HG03521 (cell line): ENCODE results near the gene TRAPPC10.

Source experiments
- ATAC-seq: cut with Tn5 transposase; IDR thresholded peaks from one replicate; pipeline ENCODE4 v1.9.1; 2021; ENCODE audit warnings: mild to moderate bottlenecking, moderate library complexity; ENCODE audit not compliant: unreplicated experiment

Gene TRAPPC10

DNA sequence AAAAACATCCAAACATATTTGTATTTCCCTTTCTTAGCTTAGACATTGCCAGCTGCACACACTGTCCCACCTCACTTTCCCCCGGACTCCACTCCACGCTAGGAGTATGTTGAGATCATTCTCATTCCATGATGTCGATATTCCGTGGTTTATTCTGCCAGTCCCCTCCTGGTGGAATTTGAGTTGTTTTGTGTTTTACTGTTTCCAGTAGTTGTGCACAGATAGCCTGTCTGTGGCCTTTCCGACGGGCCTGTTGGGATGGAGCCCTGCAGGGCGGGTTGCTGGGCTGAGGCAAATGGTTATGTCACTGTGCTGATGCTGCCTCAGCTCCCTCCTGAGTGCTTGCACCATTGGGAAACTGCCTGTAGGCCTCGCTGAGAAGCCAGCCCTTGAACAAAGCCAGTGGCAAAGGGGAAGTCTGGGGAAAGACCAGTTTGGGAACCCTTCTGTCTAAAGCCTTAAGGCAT, 12.8 kb downstream of the TRAPPC10 start:
- no peak for ATAC-seq

DNA sequence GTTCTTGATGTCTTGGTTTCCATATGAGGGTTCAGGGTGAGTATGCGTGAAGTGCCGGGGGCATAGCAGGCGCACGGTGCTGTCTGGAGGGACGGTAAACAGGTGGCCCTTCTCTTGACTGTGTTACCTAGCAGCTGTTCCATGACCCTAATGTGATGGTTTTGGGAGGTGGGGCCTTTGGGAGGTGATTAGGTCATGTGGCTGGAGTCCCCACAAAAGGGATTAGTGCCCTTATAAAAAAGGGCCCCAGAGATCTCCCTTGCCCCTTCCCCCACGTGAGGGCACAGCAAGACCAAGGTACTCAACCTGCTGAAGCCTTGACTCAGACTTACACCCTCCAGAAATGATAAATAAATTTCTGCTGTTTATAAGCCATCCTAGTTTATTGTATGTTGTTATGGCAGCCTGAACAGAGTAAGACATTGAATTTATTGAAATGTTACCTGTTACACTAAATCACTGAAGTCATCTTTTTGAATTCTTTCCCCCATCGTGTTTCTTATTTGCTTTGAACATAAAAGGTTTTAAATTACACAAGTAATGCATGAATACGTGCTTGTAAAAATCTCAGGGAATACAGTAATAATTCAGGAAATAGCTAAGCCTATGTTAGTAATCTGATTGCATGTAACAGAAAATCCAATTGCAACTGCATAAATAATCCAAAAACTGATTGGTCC, 15.6 kb downstream of the TRAPPC10 start:
- no peak for ATAC-seq

DNA sequence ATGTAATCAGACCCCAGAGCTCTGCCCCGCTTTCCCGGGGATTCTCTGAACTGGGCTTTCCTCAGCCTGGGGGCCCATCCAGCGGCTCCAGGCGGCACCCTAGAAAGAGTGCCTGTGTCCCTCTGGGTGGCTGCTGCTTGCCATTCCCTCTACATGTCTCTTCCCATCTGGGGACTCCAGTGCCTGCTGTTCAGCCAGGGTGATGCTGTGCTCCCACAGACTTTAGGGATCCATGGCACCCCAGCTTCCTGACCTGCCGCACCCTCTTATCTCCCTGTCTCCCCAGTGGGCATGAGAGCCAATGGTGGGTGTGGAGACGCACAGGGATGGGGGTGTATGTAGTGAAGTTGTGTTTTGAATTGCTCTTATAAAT, 16.2 kb downstream of the TRAPPC10 start:
- ATAC-seq, result no peak

DNA sequence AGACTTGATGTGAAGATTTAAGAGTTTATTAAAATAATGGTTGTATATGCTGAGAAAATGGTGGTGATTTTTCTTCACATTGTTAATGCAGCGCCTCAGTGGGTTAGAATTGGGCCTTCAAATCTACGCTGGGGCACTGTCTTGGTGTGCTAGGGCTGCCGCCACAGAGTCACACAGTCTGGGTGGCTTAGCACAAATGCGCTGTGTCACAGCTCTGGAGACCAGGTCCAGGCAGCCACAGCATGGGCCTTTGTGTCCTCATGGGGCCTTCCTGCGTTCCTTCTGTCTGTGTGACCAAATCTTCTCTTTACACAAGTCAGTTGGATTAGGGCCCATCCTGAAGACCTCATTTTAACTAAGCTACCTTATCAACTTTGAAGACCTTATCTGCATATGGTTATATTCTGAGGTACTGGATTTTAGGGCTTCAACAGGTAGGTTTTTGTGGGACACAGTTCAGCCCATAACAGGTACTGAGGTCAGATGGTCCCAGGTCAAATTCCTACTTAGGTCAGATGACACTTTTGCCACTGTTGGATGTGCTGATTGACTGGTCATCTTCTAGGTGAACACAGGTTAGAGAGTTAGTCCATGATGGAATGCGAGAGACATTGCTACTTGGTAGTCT, 17.5 kb downstream of the TRAPPC10 start:
- no peak for ATAC-seq

DNA sequence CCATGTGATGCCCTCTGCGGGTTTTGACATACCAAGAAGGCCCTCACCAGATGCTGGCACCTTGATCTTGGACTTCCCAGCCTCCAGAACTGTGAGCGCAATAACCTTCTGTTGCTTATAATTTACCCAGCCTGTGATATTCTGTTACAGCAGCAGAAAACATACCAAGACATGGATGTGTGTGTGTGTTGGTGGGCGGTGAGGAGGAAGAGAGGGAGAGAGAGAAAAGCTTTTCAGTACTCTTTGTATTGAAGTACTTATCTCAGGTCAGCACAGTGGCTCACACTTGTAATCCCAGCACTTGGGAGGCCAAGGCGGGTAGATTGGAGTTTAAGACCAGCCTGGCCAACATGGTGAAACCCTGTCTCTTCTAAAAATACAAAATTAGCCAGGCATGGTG, 23.1 kb downstream of the TRAPPC10 start:
- ATAC-seq, result no peak

DNA sequence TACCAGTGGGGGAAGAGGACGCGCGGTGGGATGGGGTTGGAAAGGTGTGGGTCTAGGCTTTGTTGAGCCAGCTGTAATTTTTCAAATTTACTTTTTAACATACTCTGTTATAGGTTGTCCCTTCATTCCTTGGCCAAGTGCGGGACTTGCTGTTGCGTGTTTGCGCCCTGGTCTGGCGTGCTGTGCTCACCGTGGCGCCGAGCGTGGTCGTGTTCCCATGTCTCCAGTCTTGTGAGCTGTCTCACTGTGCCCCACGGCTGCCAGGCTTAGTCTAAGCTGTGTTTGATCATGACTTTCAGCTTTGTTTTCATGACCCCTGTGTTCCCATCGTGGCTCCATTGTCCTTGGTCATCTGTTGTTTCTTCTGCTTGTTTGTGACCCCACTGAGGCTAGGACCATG, 26.0 kb downstream of the TRAPPC10 start:
- ATAC-seq, result no peak

DNA sequence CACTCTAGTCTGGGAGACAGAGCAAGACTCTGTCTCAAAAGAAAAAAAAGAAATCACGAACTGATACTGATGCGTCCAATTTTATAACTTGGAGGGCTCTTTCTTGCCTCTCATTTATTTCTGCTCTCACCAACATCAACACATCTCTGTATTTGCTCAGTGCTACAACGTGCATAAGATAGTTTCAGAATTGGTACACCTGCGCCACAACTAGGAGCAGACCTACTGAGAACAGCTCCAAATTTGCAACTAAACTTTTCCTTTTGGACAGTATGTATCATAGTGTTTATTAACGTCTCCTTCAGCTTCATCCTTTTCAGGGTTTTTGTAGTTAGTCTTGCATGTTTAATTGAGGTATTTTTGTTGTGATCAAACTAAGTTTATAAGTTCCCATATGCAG, 27.7 kb downstream of the TRAPPC10 start:
- ATAC-seq, result no peak

DNA sequence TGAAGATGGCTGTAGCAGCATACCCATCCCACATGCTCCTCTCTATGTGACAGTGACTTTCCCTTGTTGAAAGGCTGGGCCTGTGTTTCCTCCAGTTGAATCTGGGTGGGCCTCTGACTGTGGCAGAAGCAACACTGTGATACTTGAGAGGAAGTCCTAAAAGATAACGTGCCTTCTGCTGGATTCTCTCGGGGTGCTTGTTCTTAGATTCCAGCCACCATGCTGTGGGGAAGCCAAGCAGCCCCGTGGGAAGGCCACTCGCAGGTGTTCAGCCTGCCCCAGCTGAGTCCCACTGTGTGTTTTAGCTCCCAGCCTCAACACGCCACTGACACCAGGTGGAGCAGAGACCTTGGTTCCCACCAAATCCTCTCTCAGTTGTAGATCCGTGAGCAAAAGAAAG, 31.5 kb downstream of the TRAPPC10 start:
- no peak for ATAC-seq

DNA sequence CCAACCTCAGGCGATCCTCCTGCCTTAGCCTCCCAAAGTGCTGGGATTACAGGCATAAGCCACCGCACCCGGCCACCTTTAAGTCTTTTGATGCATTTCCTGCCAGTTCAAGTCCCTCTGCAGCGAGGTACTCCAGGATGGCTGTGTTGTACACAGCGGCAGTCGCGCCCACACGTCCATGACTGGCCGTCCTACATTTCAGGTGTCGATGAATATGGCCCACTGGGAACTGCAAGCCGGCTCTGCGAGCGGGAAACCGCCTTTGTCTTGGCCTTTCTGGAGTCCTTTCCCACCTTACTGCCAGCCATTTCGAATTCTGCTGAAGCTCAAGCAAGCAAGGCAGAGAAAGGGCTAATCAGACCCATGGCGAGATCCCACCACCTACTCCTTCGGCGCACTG, 34.6 kb downstream of the TRAPPC10 start:
- no peak for ATAC-seq

DNA sequence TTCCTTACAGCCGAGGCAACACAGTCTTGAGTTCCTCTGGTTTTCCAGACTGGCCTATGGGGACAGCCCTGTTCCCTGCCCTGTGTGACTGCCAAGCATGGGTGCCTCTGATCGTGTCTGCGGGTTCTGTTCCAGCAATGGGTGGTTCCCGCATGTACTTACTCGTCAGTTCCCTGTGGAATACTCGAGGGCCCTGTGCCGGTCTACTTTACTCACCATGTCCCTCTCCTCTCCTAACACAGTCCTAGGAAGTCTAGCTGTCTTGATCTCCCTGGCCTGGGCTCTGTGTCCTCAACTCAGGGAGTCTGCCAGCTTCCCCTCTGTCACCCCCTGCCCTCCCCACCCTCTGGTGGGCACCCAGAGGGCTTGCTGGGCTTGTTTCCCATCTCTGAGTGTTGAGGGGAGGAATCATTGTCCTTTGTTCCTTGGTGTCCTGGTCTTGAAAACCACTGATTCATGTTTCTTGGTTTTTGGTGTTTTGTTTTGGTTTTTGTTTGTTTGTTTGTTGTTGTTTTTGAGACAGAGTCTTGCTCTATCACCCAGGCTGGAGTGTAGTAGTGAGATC, 36.0 kb downstream of the TRAPPC10 start:
- ATAC-seq, result no peak

DNA sequence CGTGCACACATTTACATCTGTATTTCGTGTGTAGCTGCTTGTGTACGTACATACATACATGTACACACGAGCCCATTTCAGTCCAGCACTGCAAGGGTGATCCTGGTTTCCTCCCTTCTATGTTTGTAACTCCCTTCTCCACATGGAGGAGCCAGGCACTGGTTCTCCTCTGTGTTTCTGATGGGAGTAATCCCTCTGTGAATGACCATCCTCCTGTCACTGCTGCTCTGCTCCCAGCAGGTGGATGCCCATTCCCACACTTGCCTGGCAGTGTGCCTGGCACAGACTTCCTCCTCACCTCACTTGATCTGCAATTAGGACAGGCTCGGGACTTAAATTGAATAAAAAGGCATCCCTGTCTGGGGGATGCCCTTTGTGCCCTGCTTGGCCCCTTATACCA, 37.1 kb downstream of the TRAPPC10 start:
- ATAC-seq, result no peak

DNA sequence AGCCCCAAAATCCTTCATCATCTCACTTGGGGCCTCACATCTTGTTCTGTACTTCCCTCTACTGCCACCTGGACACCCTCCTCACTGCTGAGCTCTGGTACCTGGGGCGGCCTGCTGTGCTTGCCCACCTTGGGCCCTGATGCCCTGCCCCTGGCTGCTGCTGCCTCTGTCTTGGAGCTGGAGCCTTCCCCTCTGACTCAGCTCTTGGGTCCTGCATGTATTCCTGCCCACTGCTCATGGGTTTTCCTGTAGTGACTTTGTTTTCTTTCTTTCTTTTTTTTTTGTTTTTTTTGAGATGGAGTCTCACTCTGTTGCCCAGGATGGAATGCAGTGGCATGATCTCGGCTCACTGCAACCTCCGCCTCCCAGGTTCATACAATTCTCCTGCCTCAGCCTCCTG, 37.5 kb downstream of the TRAPPC10 start:
- ATAC-seq, result no peak

DNA sequence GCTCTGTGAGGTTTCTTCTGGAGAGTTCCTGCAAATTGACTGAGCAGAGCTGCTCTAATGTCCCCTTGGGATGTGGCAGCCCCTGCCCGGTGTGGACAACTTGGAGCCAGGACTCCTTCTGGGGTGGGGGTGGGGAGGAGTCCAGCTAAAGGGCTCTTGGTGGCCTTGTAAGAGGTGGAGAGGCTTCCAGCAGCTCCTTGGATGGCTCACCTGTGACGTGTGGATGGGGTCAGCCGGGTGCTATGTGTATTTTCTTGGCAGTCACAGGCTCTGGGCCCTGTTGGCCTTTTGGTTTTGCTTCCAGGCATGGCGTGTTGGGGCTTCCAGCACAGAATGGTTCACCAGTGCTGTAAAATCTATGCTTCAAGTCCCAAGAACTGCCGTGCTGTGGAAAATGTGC, 38.2 kb downstream of the TRAPPC10 start:
- no peak for ATAC-seq

DNA sequence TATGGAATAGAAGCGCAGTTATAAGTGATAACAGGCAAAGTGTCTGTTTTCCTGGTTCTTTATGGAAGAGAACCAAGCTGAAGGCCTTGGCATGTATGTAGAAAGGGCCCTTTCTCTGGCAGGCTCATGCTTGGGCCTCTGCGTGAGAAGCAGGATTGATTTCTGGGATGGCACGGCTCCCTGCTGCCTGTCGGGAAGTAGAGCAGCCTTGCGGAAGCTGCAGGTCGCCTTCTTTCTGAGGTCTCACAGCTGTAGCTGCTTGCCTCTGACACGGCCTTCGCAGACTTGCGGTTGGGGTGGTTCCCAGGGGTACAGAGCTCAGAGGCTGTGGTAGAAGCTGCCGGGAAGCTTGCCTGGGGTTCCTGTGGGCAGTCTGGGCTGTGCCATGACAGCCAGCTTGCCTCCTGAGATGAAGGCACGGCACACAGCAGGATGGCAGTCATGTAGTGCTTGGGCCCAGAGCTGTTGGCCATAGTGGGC, 39.4 kb downstream of the TRAPPC10 start:
- ATAC-seq, result no peak

DNA sequence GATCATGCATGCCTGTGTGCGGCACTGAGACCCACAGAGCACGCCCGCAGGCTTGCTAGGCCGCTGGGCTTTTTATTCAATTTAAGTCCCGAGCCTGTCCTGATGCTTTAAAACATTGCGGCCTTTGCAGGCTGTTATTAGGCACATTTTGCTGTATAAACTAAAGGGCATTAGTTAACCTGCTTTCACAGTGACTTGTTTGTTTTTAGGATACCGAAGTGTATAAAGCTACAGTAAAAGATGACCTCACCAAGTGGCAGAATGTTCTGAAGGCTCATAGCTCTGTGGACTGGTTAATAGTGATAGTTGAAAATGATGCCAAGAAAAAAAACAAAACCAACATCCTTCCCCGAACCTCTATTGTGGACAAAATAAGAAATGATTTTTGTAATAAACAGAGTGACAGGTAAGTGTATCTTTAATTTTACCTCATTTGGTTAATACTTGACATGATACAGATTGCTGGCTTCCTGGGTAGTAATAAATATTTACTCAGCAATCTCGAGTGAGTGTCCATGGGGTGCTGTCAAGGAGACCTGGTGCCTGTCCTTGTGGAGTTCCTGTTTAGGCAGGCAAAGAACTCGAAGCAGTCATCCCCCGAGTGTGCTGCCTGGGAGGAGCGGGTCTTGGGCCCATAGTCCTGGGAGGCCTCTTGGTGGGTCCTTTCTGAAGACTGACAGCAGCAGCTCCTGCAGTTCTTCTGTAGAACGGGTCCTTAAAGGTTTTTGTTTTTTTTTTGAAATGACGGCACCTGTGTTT, 40.1 kb downstream of the TRAPPC10 start:
- ATAC-seq, result no peak

DNA sequence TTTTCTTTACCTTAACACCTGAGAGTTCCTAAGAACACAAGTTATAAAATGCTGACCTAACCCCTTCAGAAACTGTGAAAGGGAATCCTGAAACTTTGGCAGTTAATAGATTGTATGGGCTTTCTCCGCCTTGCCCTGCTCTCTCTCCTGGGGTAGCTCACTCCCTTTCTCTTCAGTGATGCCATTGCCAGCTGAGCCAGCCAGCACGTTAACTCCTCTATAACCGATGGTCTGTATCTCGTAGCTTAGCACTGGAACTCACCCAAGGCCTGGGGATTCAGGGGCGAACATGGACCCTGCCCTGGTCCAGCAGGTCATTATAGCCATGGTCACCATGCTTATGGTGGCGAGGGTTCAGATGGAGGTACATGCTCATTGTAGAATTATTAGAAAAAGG, 40.7 kb downstream of the TRAPPC10 start:
- no peak for ATAC-seq

DNA sequence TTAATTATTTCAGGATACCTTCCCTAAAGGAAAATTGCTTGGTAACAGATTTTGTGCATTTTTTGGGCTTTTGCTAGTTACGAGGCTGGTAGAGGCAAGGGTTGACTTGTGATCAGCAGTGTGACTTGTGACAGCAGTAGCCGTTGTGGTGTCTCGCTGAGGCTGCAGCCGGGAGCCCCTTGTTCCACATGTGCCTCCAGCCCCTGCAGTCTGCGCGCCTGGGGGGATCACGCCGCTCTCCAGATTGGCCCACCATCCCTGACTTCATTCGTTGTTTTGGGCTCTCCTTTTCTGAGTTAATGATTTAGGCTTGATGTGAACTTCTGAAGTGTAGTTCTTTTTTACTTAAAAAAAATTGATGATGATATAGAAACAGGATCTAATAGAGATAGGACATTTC, 41.5 kb downstream of the TRAPPC10 start:
- no peak for ATAC-seq

DNA sequence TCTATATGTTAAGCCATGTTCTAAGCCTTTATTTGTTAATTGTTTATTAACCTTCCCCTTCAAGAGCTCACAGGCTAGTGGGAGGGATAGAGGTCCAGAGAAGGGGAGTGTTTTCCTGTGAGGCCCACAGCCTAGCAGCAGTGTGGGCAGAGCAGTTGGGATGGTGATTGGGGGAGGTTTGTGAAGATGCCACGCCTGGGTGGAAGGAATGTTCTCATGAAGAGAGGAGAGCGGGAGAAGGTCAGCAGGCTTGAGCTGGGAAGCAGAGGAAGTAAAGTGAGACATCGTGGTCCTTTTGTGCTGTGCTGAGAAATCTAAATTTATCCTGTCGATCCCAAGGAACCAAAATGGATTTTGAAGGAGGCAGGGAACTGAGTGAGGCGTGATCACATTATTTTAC, 42.6 kb downstream of the TRAPPC10 start:
- no peak for ATAC-seq

DNA sequence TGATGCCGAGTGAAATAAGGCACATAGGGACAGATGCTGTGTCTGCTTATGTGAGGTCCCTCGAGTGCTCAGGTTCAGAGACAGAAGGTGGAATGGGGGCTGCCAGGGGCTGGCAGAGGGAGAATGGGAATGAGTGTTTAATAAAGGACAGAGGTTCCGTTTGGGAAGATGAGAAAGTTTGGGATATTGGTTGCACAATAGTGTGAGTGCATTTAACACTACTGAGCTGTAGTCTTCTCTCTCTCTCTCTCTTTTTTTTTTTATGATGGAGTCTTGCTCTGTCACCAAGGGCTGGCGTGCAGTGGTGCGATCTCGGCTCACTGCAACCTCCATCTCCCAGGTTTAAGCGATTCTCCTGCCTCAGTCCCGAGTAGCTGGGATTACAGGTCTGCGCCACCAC, 44.9 kb downstream of the TRAPPC10 start:
- ATAC-seq, result no peak

DNA sequence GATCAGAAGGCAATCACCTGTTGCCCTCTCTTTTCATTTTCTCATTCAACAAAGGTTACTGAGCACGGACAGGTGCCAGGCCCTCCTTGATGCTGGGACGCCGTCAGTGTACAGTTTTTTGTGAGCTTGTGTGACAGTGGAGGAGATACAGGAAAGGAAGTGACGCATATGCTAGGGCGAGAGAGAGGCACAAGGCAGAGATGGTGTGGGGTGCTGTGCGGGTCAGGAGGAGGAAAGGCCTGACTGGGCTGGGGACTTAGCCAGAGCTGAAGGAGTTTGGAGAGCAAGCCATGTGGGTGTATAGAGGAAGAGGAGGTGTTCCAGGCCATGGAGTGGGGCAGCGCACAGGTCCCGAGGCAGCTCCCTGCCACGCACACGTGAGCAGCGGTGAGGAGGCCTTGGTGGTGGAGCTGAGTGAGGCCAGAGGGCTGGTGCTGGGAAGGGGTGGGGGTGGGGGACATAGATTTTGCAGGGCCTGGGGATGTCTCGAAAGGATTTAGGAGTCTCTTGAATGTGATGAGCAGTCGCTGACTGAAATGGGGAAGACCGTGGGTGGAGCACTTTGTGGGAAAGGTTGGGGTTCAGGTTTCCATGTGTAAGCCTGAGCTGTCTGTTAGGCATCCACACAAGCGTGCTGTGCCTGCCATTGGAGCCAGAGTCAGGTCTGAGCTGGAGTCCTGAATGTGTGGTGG, 46.0 kb downstream of the TRAPPC10 start:
- ATAC-seq, result no peak

DNA sequence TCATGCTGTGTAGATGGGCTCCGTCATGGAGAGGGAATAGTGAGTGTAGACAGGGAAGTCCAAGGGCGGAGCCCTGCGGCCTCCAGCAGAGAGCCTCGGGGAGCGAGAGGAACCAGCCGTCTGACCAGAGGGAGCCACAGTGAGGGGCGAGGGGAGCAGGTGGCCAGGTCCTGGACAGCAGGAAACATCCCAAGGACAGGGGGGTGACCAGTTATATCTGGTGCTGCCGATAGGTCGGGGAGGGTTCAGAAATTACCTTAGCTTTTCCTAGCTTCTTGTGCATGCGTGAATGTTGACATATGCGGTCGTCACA, 46.5 kb downstream of the TRAPPC10 start:
- ATAC-seq, result no peak
